Caco-2 (cell line): Measurements from ENCODE around the gene HPS1. TPM values are rescaled to one million over a fixed set of nuclear protein-coding genes. Genes with fewer than 3 reads are reported as not detected.

Experiments used
- BruUV-seq: library from RNA; stranded (reverse); fragments of 400-500 nt; replicated peaks from 2 replicates; lab custom pipeline; 2021; lab: Mats Ljungman, UMichigan
- CTCF ChIA-PET: fragments of 300-600 bp; sonication (Branson Sonifier 250); formaldehyde crosslinking; loops from one replicate; lab custom pipeline; 2022; ENCODE audit warnings: antibody characterized with exemption; lab: Charles Lee
- POLR2A ChIA-PET: fragments of 300-600 bp; sonication (Branson Sonifier 250); formaldehyde crosslinking; loops from one replicate; lab custom pipeline; 2022; ENCODE audit warnings: antibody characterized with exemption; lab: Charles Lee
- DNase-seq, 2 experiments: peaks; one replicate each; pipeline versions ENCODE4 v3.0.0 to v3.0.0-alpha.2; 2020 to 2022
- H3K27me3 ChIP-seq: replicated peaks from 2 replicates; pipeline ENCODE4 v1.6.0; 2011; ENCODE audit warnings: low read length; ENCODE audit not compliant: control insufficient read depth, insufficient read depth
- H3K36me3 ChIP-seq: 2 replicates; pipeline ENCODE4 v1.5.1; 2011; ENCODE audit warnings: low read length; ENCODE audit not compliant: control insufficient read depth, insufficient read depth
- H3K4me1 ChIP-seq: fragments of 250-450 bp; sonication (Bioruptor Pico); 2 replicates; pipeline ENCODE4 v1.5.1; 2020; ENCODE audit warnings: mild to moderate bottlenecking
- H3K4me3 ChIP-seq: 2 replicates; pipeline ENCODE4 v1.5.1; 2011; ENCODE audit warnings: low read depth, mild to moderate bottlenecking, control low read depth, low read length
- H3K9me3 ChIP-seq: fragments of 250-450 bp; sonication (Bioruptor Pico); 2 replicates; pipeline ENCODE4 v1.5.1; 2020; ENCODE audit warnings: mild to moderate bottlenecking, moderate library complexity
- H3K27ac Mint-ChIP-seq: one replicate; pipeline ENCODE4 v1.8.0; 2022; ENCODE audit warnings: mixed read lengths; ENCODE audit not compliant: unreplicated experiment
- H3K27me3 Mint-ChIP-seq: one replicate; pipeline ENCODE4 v1.8.0; 2022; ENCODE audit warnings: mixed read lengths; ENCODE audit not compliant: insufficient read depth, unreplicated experiment
- H3K36me3 Mint-ChIP-seq: one replicate; pipeline ENCODE4 v1.8.0; 2022; ENCODE audit warnings: mild to moderate bottlenecking, mixed read lengths; ENCODE audit not compliant: insufficient read depth, unreplicated experiment
- H3K4me1 Mint-ChIP-seq: one replicate; pipeline ENCODE4 v1.8.0; 2022; ENCODE audit warnings: low read depth, mixed read lengths; ENCODE audit not compliant: unreplicated experiment
- H3K4me3 Mint-ChIP-seq: one replicate; pipeline ENCODE4 v1.8.0; 2022; ENCODE audit warnings: mild to moderate bottlenecking, moderate library complexity, mixed read lengths; ENCODE audit not compliant: unreplicated experiment
- H3K9me3 Mint-ChIP-seq: one replicate; pipeline ENCODE4 v1.8.0; 2022; ENCODE audit warnings: mixed read lengths; ENCODE audit not compliant: unreplicated experiment
- CTCF ChIP-seq, 2 experiments: fragments of 200-600 bp in 1 of 2; IDR thresholded peaks; 1 replicate in 1 of 2; 2 replicates in 1 of 2; pipeline versions ENCODE4 v1.5.1 to v1.8.0; 2011 to 2022; ENCODE audit warnings: antibody characterized with exemption in 1 of 2, control low read depth in 1 of 2, inconsistent platforms in 1 of 2, low read depth in 1 of 2, low read length in 1 of 2, mild to moderate bottlenecking in 1 of 2, moderate library complexity in 1 of 2; ENCODE audit not compliant: insufficient read depth in 1 of 2, severe bottlenecking in 1 of 2, unreplicated experiment in 1 of 2
- intact Hi-C: fragments of 100-400 bp; cut with micrococcal nuclease; formaldehyde crosslinking; loops from one replicate; pipeline ENCODE4 v1.10.0; 2022; ENCODE audit not compliant: unreplicated experiment
- total RNA-seq: library from RNA; stranded (reverse); gene quantifications from 2 replicates; pipeline ENCODE4 v1.2.3, GENCODE V29; 2022

HPS1 gene
- total RNA-seq, 1 experiment from 2014 or later = 51.9 TPM

GRCh38 chr10:98407017-98407743 is 39.6 kb downstream of the HPS1 start:
- BruUV-seq = no TSS peak
- Histone ChIP-seq H3K4me1 (peaks cover 5% of the 10 kb centered on the region), H3K36me3 (no peaks in the 10 kb centered on the region), H3K4me3 (no peak overlapping the region), H3K9me3 (no peaks in the 10 kb centered on the region), H3K27me3 (no peaks in the 10 kb centered on the region)
- CTCF ChIA-PET = no interaction called here
- H3K9me3 Mint-ChIP-seq = no peaks in the 10 kb centered on the region
- H3K36me3 Mint-ChIP-seq = no peaks in the 10 kb centered on the region
- no peak for DNase-seq
- no peaks in the 10 kb centered on the region for H3K27me3 Mint-ChIP-seq
- intact Hi-C loops = no loop called here
- POLR2A ChIA-PET = no interaction called here
- peaks cover 10% of the 10 kb centered on the region for H3K4me1 Mint-ChIP-seq
- H3K27ac Mint-ChIP-seq = no peak overlapping the region
- no peak for TF ChIP-seq CTCF (IDR thresholded peaks at IDR 0.05; ENCODE audit: insufficient read depth in 1 of 2, low read depth in 1 of 2, low read length in 1 of 2, severe bottlenecking in 1 of 2, unreplicated experiment in 1 of 2)
- no peak overlapping the region for H3K4me3 Mint-ChIP-seq

- no peak for DNase-seq
- no peak for TF ChIP-seq CTCF (IDR thresholded peaks at IDR 0.05; ENCODE audit: insufficient read depth in 1 of 2, low read depth in 1 of 2, low read length in 1 of 2, severe bottlenecking in 1 of 2, unreplicated experiment in 1 of 2)
- CTCF ChIA-PET = no interaction called here
- Histone ChIP-seq H3K27me3 (no peaks in the 10 kb centered on the region), H3K4me1 (peaks cover 5% of the 10 kb centered on the region), H3K9me3 (no peaks in the 10 kb centered on the region), H3K36me3 (no peaks in the 10 kb centered on the region), H3K4me3 (no peak overlapping the region)
- H3K9me3 Mint-ChIP-seq = no peaks in the 10 kb centered on the region
- intact Hi-C loops = no loop called here
- H3K27ac Mint-ChIP-seq = no peak overlapping the region
- no peaks in the 10 kb centered on the region for H3K36me3 Mint-ChIP-seq
- BruUV-seq = no TSS peak
- H3K4me3 Mint-ChIP-seq = no peak overlapping the region
- H3K4me1 Mint-ChIP-seq = peaks cover 10% of the 10 kb centered on the region
- POLR2A ChIA-PET = interaction anchor here (0.6 kb wide), 1 partner anchor 37 kb away, joined by 3 read pairs; no protein-coding TSS in a partner anchor
- no peaks in the 10 kb centered on the region for H3K27me3 Mint-ChIP-seq
Measured at GRCh38 chr10:98405422-98405821, 41.3 kb downstream of the HPS1 start.

- Histone ChIP-seq H3K4me3 (no peak overlapping the region), H3K27me3 (no peaks in the 10 kb centered on the region), H3K36me3 (no peaks in the 10 kb centered on the region), H3K9me3 (no peaks in the 10 kb centered on the region), H3K4me1 (peaks cover 5% of the 10 kb centered on the region)
- TF ChIP-seq CTCF (IDR thresholded peaks at IDR 0.05; ENCODE audit: insufficient read depth in 1 of 2, low read depth in 1 of 2, low read length in 1 of 2, severe bottlenecking in 1 of 2, unreplicated experiment in 1 of 2) = no peak
- ChIA-PET CTCF (no interaction called here), POLR2A (interaction anchor here (0.6 kb wide), 1 partner anchor 37 kb away, joined by 3 read pairs; no protein-coding TSS in a partner anchor)
- no TSS peak for BruUV-seq
- H3K4me1 Mint-ChIP-seq = peaks cover 10% of the 10 kb centered on the region
- H3K9me3 Mint-ChIP-seq = no peaks in the 10 kb centered on the region
- no peaks in the 10 kb centered on the region for H3K36me3 Mint-ChIP-seq
- H3K27me3 Mint-ChIP-seq = no peaks in the 10 kb centered on the region
- DNase-seq = no peak
- no peak overlapping the region for H3K4me3 Mint-ChIP-seq
- peak overlapping the region; percentile 76 for H3K27ac Mint-ChIP-seq
- intact Hi-C loops = no loop called here
Measured at GRCh38 chr10:98404571-98405359, 42.0 kb downstream of the HPS1 start.
